GM18502 (cell line): ENCODE measurements around the gene PIGC.
"Not testable (repeated sequence)": the region's sequence is repeated elsewhere in the genome, so short reads cannot be mapped to it uniquely, and the experiment has no call there.

ENCODE experiments used
- ATAC-seq: cut with Tn5 transposase; IDR thresholded peaks from one replicate; pipeline ENCODE4 v1.9.1; 2021; ENCODE audit warnings: mild to moderate bottlenecking; ENCODE audit not compliant: unreplicated experiment, poor library complexity

PIGC gene

GRCh38 chr1:172467446-172467845 is 23.6 kb upstream of the PIGC start:
- no peak for ATAC-seq

- no peak for ATAC-seq
Measured at GRCh38 chr1:172466795-172467407, 23.0 kb upstream of the PIGC start.

- no peak for ATAC-seq
Measured at GRCh38 chr1:172465617-172466016, 21.7 kb upstream of the PIGC start.

GRCh38 chr1:172460887-172461315 is 17.0 kb upstream of the PIGC start:
- no peak for ATAC-seq

GRCh38 chr1:172460177-172460576 is 16.3 kb upstream of the PIGC start:
- ATAC-seq, result no peak

GRCh38 chr1:172457479-172458130 is 13.7 kb upstream of the PIGC start:
- ATAC-seq, result no peak

GRCh38 chr1:172456344-172456769 is 12.5 kb upstream of the PIGC start:
- ATAC-seq, result no peak

GRCh38 chr1:172455451-172455850 is 11.6 kb upstream of the PIGC start:
- no peak for ATAC-seq

GRCh38 chr1:172453607-172454006 is 9.7 kb upstream of the PIGC start:
- ATAC-seq, result no peak

GRCh38 chr1:172453153-172453545 is 9.3 kb upstream of the PIGC start:
- ATAC-seq, result no peak

- ATAC-seq, result no peak
Measured at GRCh38 chr1:172452536-172453152, 8.8 kb upstream of the PIGC start.

- no peak for ATAC-seq
Measured at GRCh38 chr1:172451002-172451443, 7.2 kb upstream of the PIGC start.

GRCh38 chr1:172450524-172450885 is 6.6 kb upstream of the PIGC start:
- no peak for ATAC-seq

GRCh38 chr1:172449585-172450523 is 6.0 kb upstream of the PIGC start:
- ATAC-seq, result peak; percentile 89

GRCh38 chr1:172448995-172449584 is 5.2 kb upstream of the PIGC start:
- no peak for ATAC-seq

- ATAC-seq, result no peak
Measured at GRCh38 chr1:172447641-172448040, 3.8 kb upstream of the PIGC start.

- no peak for ATAC-seq
Measured at GRCh38 chr1:172446547-172446946, 2.7 kb upstream of the PIGC start.

- ATAC-seq, result no peak
Measured at GRCh38 chr1:172442843-172443565, 865 bp downstream of the PIGC start.

- ATAC-seq, result no peak
Measured at GRCh38 chr1:172442404-172442803, 1.5 kb downstream of the PIGC start.

GRCh38 chr1:172437183-172437582 is 6.7 kb downstream of the PIGC start:
- ATAC-seq, result not testable (repeated sequence)
